ENCODE results near the gene ZNF787.

ZNF787 gene

DNA sequence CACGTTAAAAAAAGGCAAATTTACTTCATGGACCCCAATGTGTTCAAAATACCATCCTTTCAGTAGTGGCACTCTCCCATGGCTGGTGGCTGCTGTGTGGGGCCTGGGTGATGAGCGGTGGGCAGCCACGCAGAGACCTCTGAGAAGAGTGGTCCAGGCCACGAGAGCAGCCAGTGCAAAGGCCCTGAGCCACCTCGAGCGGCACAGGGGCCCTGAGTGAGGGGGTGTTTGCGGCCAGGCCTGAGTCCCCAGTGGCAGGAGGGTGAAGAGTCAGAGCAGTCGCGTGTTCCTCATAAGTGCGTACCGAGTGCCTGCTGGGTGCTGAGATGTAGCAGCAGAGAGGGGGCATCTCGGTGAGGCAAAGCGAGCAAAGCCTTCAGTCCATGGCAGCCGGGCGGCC lies 27.0 kb upstream of the ZNF787 start:
- TF ChIP-seq CTCF (conservative IDR thresholded peaks at IDR 0.05; ENCODE audit: low read length) (no peak), EZH2phosphoT487 (IDR thresholded peaks at IDR 0.05; ENCODE audit: borderline replicate concordance) (no peak)
- H3K36me3 ChIP-seq (ENCODE audit: insufficient read depth, low read length), result peaks cover 7% of the 10 kb centered on the region; the same call in 1 of the 2 replicates
- H3K9me3 ChIP-seq (ENCODE audit: insufficient read depth, low read depth, low read length), result no peaks in the 10 kb centered on the region
- H2AFZ ChIP-seq (ENCODE audit: low read length), result no peak overlapping the region
- H3K9ac ChIP-seq (ENCODE audit: low read depth, low read length, poor library complexity, severe bottlenecking), result no peak overlapping the region
- H3K4me1 ChIP-seq (ENCODE audit: insufficient read depth, low read length, poor library complexity, severe bottlenecking), result peaks cover 19% of the 10 kb centered on the region
- H4K20me1 ChIP-seq (ENCODE audit: insufficient read depth, low read length, poor library complexity, severe bottlenecking), result peaks cover 34% of the 10 kb centered on the region
- H3K9me2 ChIP-seq (replicated peaks; ENCODE audit: low read depth, low read length), result no peaks in the 10 kb centered on the region
- H3K4me2 ChIP-seq (ENCODE audit: low read depth, low read length, poor library complexity, severe bottlenecking), result no peak overlapping the region
- no peaks in the 10 kb centered on the region for H3K27me3 ChIP-seq (ENCODE audit: insufficient read depth, low read length, poor library complexity, severe bottlenecking)
- H3K4me3 ChIP-seq (ENCODE audit: low read length, poor library complexity, severe bottlenecking), result no peak overlapping the region
- peaks cover 3% of the 10 kb centered on the region; the same call in 1 of the 2 replicates for H3F3A ChIP-seq (ENCODE audit: low read depth)
- H3K79me2 ChIP-seq (ENCODE audit: insufficient read depth, low read length), result peaks cover 44% of the 10 kb centered on the region

- H3F3A ChIP-seq (ENCODE audit: low read depth), result peaks cover 3% of the 10 kb centered on the region; the same call in 1 of the 2 replicates
- peaks cover 32% of the 10 kb centered on the region for H4K20me1 ChIP-seq (ENCODE audit: insufficient read depth, low read length, poor library complexity, severe bottlenecking)
- H3K4me3 ChIP-seq (ENCODE audit: low read length, poor library complexity, severe bottlenecking), result no peak overlapping the region
- H3K4me1 ChIP-seq (ENCODE audit: insufficient read depth, low read length, poor library complexity, severe bottlenecking), result peaks cover 27% of the 10 kb centered on the region
- H2AFZ ChIP-seq (ENCODE audit: low read length), result no peak overlapping the region
- no peak overlapping the region for H3K9ac ChIP-seq (ENCODE audit: low read depth, low read length, poor library complexity, severe bottlenecking)
- H3K79me2 ChIP-seq (ENCODE audit: insufficient read depth, low read length), result peaks cover 48% of the 10 kb centered on the region
- TF ChIP-seq EZH2phosphoT487 (IDR thresholded peaks at IDR 0.05; ENCODE audit: borderline replicate concordance) (no peak), CTCF (conservative IDR thresholded peaks at IDR 0.05; ENCODE audit: low read length) (no peak)
- H3K4me2 ChIP-seq (ENCODE audit: low read depth, low read length, poor library complexity, severe bottlenecking), result no peak overlapping the region
- no peaks in the 10 kb centered on the region for H3K9me3 ChIP-seq (ENCODE audit: insufficient read depth, low read depth, low read length)
- H3K27me3 ChIP-seq (ENCODE audit: insufficient read depth, low read length, poor library complexity, severe bottlenecking), result no peaks in the 10 kb centered on the region
- no peaks in the 10 kb centered on the region for H3K9me2 ChIP-seq (replicated peaks; ENCODE audit: low read depth, low read length)
- H3K36me3 ChIP-seq (ENCODE audit: insufficient read depth, low read length), result peaks cover 7% of the 10 kb centered on the region; the same call in 1 of the 2 replicates
Measured at GRCh38 chr19:56147307-56147706, 26.2 kb upstream of the ZNF787 start.

DNA sequence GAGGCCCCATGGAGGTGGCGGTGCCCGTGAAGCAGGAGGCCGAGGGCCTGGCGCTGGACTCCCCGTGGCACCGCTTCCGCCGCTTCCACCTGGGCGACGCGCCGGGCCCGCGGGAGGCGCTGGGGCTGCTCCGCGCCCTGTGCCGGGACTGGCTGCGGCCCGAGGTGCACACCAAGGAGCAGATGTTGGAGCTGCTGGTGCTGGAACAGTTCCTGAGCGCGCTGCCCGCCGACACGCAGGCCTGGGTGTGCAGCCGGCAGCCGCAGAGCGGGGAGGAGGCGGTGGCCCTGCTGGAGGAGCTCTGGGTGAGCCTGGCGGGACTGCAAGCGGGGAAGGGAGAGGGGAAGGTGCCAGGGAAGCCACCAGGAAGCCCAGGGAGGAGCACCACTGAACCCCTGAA lies 25.8 kb upstream of the ZNF787 start:
- Histone ChIP-seq H3K79me2 (ENCODE audit: insufficient read depth, low read length) (peaks cover 52% of the 10 kb centered on the region), H3K36me3 (ENCODE audit: insufficient read depth, low read length) (peaks cover 7% of the 10 kb centered on the region; the same call in 1 of the 2 replicates)

More for the DNA sequence above, 25.8 kb upstream of the ZNF787 start:
- peaks cover 34% of the 10 kb centered on the region for H4K20me1 ChIP-seq (ENCODE audit: insufficient read depth, low read length, poor library complexity, severe bottlenecking)
- H3K9ac ChIP-seq (ENCODE audit: low read depth, low read length, poor library complexity, severe bottlenecking), result no peak overlapping the region
- peaks cover 31% of the 10 kb centered on the region for H3K4me1 ChIP-seq (ENCODE audit: insufficient read depth, low read length, poor library complexity, severe bottlenecking)
- TF ChIP-seq CTCF (conservative IDR thresholded peaks at IDR 0.05; ENCODE audit: low read length) (no peak), EZH2phosphoT487 (IDR thresholded peaks at IDR 0.05; ENCODE audit: borderline replicate concordance) (no peak)
- H3K4me3 ChIP-seq (ENCODE audit: low read length, poor library complexity, severe bottlenecking), result no peak overlapping the region
- no peaks in the 10 kb centered on the region for H3K27me3 ChIP-seq (ENCODE audit: insufficient read depth, low read length, poor library complexity, severe bottlenecking)
- no peak overlapping the region for H2AFZ ChIP-seq (ENCODE audit: low read length)
- peaks cover 3% of the 10 kb centered on the region; the same call in 1 of the 2 replicates for H3F3A ChIP-seq (ENCODE audit: low read depth)
- no peak overlapping the region for H3K4me2 ChIP-seq (ENCODE audit: low read depth, low read length, poor library complexity, severe bottlenecking)
- no peaks in the 10 kb centered on the region for H3K9me2 ChIP-seq (replicated peaks; ENCODE audit: low read depth, low read length)
- no peaks in the 10 kb centered on the region for H3K9me3 ChIP-seq (ENCODE audit: insufficient read depth, low read depth, low read length)

Data from Loucy (cell line).